Measurements from ENCODE around the gene LACTBL1.
A peak's percentile ranks its signal among the peaks of the same experiment; 100 is the strongest.

Gene LACTBL1

GRCh38 chr1:22914156-22914555 is 58.5 kb downstream of the LACTBL1 start:
- Histone ChIP-seq H3K9me3 (ENCODE audit: severe bottlenecking) (no peaks in the 10 kb centered on the region), H3K27me3 (ENCODE audit: insufficient read depth, low read depth, severe bottlenecking) (no peaks in the 10 kb centered on the region), H3K27ac (peak overlapping the region; percentile 89; the same call in 1 of the 2 replicates), H3K4me3 (ENCODE audit: low read depth, low read length) (no peak overlapping the region), H3K36me3 (no peaks in the 10 kb centered on the region; the same call in 1 of the 2 replicates)
- no peak for DNase-seq
- TF ChIP-seq CTCF (IDR thresholded peaks at IDR 0.05; ENCODE audit: low read depth, low read length) = no peak

DNA sequence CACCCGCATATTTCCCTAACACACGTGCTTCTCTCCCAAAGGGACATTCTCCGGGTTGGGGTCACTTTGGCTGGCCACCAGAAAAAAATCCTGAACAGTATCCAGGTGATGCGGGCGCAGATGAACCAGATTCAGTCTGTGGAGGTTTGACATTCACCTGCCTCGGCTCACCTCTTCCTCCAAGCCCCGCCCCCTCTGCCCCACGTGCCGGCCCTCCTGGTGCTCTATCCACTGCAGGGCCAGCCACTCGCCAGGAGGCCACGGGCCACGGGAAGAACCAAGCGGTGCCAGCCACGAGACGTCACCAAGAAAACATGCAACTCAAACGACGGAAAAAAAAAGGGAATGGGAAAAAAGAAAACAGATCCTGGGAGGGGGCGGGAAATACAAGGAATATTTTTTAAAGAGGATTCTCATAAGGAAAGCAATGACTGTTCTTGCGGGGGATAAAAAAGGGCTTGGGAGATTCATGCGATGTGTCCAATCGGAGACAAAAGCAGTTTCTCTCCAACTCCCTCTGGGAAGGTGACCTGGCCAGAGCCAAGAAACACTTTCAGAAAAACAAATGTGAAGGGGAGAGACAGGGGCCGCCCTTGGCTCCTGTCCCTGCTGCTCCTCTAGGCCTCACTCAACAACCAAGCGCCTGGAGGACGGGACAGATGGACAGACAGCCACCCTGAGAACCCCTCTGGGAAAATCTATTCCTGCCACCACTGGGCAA is 59.1 kb downstream of the LACTBL1 start:
- Histone ChIP-seq H3K27me3 (ENCODE audit: insufficient read depth, low read depth, severe bottlenecking) (no peaks in the 10 kb centered on the region), H3K9me3 (ENCODE audit: severe bottlenecking) (no peaks in the 10 kb centered on the region), H3K27ac (0 out of 2 replicates have a peak overlapping the region, but pooled peaks have one; percentile 89), H3K4me3 (ENCODE audit: low read depth, low read length) (no peak overlapping the region), H3K36me3 (no peaks in the 10 kb centered on the region; the same call in 1 of the 2 replicates)
- no peak for TF ChIP-seq CTCF (IDR thresholded peaks at IDR 0.05; ENCODE audit: low read depth, low read length)
- DNase-seq = no peak

DNA sequence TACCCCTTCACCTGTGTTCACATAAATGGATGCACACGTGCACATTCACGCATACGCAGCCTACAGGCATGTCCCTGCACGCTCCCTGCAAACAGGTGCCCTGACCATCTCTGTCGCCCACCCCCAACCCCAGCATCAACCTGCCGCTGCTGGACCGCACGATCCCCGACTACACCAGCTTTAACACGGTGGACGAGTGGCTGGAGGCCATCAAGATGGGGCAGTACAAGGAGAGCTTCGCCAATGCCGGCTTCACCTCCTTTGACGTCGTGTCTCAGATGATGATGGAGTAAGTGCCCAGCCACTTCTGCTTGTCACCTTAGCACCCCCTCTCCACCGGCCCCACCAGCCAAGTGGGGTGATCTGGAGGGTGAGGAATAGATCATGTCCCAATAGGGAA is 60.4 kb downstream of the LACTBL1 start:
- no peaks in the 10 kb centered on the region; the same call in none of the 2 replicates for H3K36me3 ChIP-seq
- H3K9me3 ChIP-seq (ENCODE audit: severe bottlenecking) = no peaks in the 10 kb centered on the region
- no peak for DNase-seq
- H3K27me3 ChIP-seq (ENCODE audit: insufficient read depth, low read depth, severe bottlenecking) = no peaks in the 10 kb centered on the region
- H3K27ac ChIP-seq = no peak overlapping the region
- no peak overlapping the region for H3K4me3 ChIP-seq (ENCODE audit: low read depth, low read length)
- no peak for TF ChIP-seq CTCF (IDR thresholded peaks at IDR 0.05; ENCODE audit: low read depth, low read length)

- TF ChIP-seq CTCF (IDR thresholded peaks at IDR 0.05; ENCODE audit: low read depth, low read length) = no peak
- no peak overlapping the region for H3K4me3 ChIP-seq (ENCODE audit: low read depth, low read length)
- no peak overlapping the region for H3K27ac ChIP-seq
- H3K27me3 ChIP-seq (ENCODE audit: insufficient read depth, low read depth, severe bottlenecking) = no peaks in the 10 kb centered on the region
- no peak for DNase-seq
- no peaks in the 10 kb centered on the region for H3K9me3 ChIP-seq (ENCODE audit: severe bottlenecking)
- no peaks in the 10 kb centered on the region; the same call in none of the 2 replicates for H3K36me3 ChIP-seq
Observed at GRCh38 chr1:22910986-22911651, 61.5 kb downstream of the LACTBL1 start.

GRCh38 chr1:22910286-22910685 is 62.4 kb downstream of the LACTBL1 start:
- TF ChIP-seq CTCF (IDR thresholded peaks at IDR 0.05; ENCODE audit: low read depth, low read length) = no peak
- no peaks in the 10 kb centered on the region; the same call in none of the 2 replicates for H3K36me3 ChIP-seq
- H3K27me3 ChIP-seq (ENCODE audit: insufficient read depth, low read depth, severe bottlenecking) = no peaks in the 10 kb centered on the region
- no peak overlapping the region for H3K27ac ChIP-seq
- DNase-seq = no peak
- H3K9me3 ChIP-seq (ENCODE audit: severe bottlenecking) = no peaks in the 10 kb centered on the region
- H3K4me3 ChIP-seq (ENCODE audit: low read depth, low read length) = no peak overlapping the region
